SH-SY5Y (cell line): ENCODE results near the gene LRRC4C.

ENCODE experiments used
- GATA2 ChIP-seq: IDR thresholded peaks from 2 replicates; pipeline ENCODE4 v1.6.1; 2011; ENCODE audit warnings: mild to moderate bottlenecking, low read depth, low read length
- GATA3 ChIP-seq: IDR thresholded peaks from 2 replicates; pipeline ENCODE4 v1.6.1; 2011; ENCODE audit warnings: low read depth, mild to moderate bottlenecking, low read length, moderate library complexity

DNA sequence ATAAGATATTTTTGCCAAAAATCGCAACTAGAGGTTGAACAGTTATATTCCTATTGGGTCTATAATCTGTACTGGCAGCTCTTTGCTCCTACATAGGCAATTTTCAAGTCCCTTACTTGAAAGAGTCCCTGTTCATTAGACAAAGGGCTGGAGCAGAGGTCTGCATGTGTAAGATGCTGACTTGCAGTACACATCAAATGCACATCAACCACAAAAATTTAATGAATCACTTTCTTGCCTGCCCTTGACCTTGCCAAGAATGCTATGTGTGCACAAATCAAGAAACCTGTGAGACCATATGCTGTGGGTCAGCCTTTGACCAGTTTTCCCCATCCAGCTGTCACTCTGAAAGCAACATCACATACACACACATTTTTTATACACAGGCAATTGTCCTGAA, 661.5 kb downstream of the LRRC4C start:
- TF ChIP-seq GATA2 (no peak), GATA3 (no peak)
